Measurements from ENCODE around the gene RRN3. TPM values are rescaled to one million over a fixed set of nuclear protein-coding genes. Genes with fewer than 3 reads are reported as not detected.

RRN3 gene
- total and polyA plus RNA-seq, 9 of the 15 experiments (the other 6 are each of a cell fraction or from before 2014, with no cell fraction given), result 22.2 to 49.5 (median 28.4) TPM

DNA sequence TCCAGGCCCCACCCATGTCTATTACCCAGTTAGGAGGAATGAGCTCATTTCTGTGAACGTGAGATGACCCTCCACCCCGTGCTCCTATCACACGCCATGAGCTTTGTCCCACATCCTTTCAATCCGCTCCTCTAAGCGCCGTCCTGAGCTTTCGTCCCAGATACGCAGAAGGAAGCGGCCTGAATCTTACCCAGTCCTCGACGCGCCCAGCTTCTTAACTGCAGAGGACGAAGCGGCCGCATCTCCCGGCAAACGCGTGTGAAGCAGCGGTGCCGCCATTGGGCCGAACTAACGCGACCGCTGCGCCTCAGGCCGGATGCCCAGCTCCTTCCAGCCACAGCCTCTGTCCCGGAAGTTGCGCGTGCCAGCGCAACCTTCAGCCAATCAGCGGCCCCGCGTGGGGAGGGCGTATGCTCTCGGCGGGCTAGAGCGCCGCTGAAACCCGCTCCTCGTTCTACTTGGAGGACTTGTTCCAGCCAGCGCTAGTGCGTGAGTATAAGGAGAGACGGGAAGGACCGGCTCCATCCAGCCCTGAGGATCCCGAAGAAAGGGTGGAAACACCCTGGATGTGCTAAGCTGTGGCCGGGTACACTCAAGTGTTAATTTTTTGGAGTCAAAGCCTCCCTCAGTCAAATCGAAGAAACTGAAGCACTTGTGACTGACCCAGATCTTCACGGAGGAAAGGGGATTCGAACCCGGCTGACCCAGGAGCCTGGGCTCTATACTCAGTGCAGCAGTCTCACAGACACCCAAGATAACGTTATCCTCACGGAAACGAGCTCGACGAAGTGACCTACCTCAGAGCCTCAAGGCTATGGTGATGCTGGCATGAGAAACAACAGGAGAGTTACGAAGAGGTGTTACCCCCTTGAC lies at the start of gene RRN3 (continued):
- TF ChIP-seq ESRRA (IDR thresholded peaks at IDR 0.05; ENCODE audit: borderline replicate concordance, low read depth) (peak; percentile 63; the same call in 1 of the 2 replicates), HCFC1 (IDR thresholded peaks at IDR 0.05; ENCODE audit: low read depth, low read length) (peak; percentile 67), POLR2A (conservative IDR thresholded peaks at IDR 0.05) (peak; percentile 97), TRIM28 (IDR thresholded peaks at IDR 0.05) (0 out of 2 replicates have a peak, but pooled peaks have one; percentile 17), GABPA (tag; conservative IDR thresholded peaks at IDR 0.05; ENCODE audit: low read depth) (peak; percentile 94), YY1 (IDR thresholded peaks at IDR 0.05; ENCODE audit: borderline replicate concordance in 1 of 3, control insufficient read depth in 1 of 3, extremely low read depth in 1 of 3, insufficient read depth in 3 of 3, insufficient read length in 1 of 3, insufficient replicate concordance in 2 of 3, low read depth in 1 of 3, low read length in 2 of 3) (peak; percentile 59 to 85 (median 78)), ELF4 (CRISPR knock-in tag; IDR thresholded peaks at IDR 0.05) (0 out of 2 replicates have a peak, but pooled peaks have one; percentile 61), CHD2 (IDR thresholded peaks at IDR 0.05; ENCODE audit: low read depth, low read length) (peak; percentile 18; the same call in 1 of the 2 replicates), HNRNPLL (IDR thresholded peaks at IDR 0.05; ENCODE audit: low read depth, low read length, poor library complexity, severe bottlenecking) (peak; percentile 61), SP1 (CRISPR knock-in tag; IDR thresholded peaks at IDR 0.05) (peak; percentile 53; the same call in 1 of the 2 replicates), NRF1 (conservative IDR thresholded peaks at IDR 0.05 in 1 of 2, IDR thresholded peaks at IDR 0.05 in 1 of 2) (peak; percentile 82 to 86), BRD9 (IDR thresholded peaks at IDR 0.05; ENCODE audit: low read depth, partially characterized antibody) (peak; percentile 16), ETV1 (tag; conservative IDR thresholded peaks at IDR 0.05; ENCODE audit: low read depth) (peak; percentile 66)
- TF ChIP-seq, protein P1, sequence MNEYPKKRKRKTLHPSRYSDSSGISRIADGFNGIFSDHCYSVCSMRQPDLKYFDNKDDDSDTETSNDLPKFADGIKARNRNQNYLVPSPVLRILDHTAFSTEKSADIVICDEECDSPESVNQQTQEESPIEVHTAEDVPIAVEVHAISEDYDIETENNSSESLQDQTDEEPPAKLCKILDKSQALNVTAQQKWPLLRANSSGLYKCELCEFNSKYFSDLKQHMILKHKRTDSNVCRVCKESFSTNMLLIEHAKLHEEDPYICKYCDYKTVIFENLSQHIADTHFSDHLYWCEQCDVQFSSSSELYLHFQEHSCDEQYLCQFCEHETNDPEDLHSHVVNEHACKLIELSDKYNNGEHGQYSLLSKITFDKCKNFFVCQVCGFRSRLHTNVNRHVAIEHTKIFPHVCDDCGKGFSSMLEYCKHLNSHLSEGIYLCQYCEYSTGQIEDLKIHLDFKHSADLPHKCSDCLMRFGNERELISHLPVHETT (CRISPR knock-in tag; conservative IDR thresholded peaks at IDR 0.05 in 1 of 2, IDR thresholded peaks at IDR 0.05 in 1 of 2), result peak in 1 of 2 experiments; percentile 61; a peak in 1 of 4 replicates
- TF ChIP-seq, protein P2, sequence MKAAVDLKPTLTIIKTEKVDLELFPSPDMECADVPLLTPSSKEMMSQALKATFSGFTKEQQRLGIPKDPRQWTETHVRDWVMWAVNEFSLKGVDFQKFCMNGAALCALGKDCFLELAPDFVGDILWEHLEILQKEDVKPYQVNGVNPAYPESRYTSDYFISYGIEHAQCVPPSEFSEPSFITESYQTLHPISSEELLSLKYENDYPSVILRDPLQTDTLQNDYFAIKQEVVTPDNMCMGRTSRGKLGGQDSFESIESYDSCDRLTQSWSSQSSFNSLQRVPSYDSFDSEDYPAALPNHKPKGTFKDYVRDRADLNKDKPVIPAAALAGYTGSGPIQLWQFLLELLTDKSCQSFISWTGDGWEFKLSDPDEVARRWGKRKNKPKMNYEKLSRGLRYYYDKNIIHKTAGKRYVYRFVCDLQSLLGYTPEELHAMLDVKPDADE (conservative IDR thresholded peaks at IDR 0.05; ENCODE audit: control insufficient read depth, low read depth, low read length), result 0 out of 2 replicates have a peak, but pooled peaks have one; percentile 63
- TF ChIP-seq, protein P3, sequence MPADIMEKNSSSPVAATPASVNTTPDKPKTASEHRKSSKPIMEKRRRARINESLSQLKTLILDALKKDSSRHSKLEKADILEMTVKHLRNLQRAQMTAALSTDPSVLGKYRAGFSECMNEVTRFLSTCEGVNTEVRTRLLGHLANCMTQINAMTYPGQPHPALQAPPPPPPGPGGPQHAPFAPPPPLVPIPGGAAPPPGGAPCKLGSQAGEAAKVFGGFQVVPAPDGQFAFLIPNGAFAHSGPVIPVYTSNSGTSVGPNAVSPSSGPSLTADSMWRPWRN (IDR thresholded peaks at IDR 0.05; ENCODE audit: low read depth), result peak; percentile 77; the same call in 1 of the 2 replicates
- TF ChIP-seq, protein P4, sequence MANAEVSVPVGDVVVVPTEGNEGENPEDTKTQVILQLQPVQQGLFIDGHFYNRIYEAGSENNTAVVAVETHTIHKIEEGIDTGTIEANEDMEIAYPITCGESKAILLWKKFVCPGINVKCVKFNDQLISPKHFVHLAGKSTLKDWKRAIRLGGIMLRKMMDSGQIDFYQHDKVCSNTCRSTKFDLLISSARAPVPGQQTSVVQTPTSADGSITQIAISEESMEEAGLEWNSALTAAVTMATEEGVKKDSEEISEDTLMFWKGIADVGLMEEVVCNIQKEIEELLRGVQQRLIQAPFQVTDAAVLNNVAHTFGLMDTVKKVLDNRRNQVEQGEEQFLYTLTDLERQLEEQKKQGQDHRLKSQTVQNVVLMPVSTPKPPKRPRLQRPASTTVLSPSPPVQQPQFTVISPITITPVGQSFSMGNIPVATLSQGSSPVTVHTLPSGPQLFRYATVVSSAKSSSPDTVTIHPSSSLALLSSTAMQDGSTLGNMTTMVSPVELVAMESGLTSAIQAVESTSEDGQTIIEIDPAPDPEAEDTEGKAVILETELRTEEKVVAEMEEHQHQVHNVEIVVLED (CRISPR knock-in tag; IDR thresholded peaks at IDR 0.05), result peak; percentile 65; the same call in 1 of the 2 replicates
- TF ChIP-seq, protein P5, sequence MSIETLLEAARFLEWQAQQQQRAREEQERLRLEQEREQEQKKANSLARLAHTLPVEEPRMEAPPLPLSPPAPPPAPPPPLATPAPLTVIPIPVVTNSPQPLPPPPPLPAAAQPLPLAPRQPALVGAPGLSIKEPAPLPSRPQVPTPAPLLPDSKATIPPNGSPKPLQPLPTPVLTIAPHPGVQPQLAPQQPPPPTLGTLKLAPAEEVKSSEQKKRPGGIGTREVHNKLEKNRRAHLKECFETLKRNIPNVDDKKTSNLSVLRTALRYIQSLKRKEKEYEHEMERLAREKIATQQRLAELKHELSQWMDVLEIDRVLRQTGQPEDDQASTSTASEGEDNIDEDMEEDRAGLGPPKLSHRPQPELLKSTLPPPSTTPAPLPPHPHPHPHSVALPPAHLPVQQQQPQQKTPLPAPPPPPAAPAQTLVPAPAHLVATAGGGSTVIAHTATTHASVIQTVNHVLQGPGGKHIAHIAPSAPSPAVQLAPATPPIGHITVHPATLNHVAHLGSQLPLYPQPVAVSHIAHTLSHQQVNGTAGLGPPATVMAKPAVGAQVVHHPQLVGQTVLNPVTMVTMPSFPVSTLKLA (conservative IDR thresholded peaks at IDR 0.05), result peak; percentile 83 to 92
